SH-SY5Y (cell line): Measurements from ENCODE around the gene ZNF557.

Experiments
- GATA2 ChIP-seq: IDR thresholded peaks from 2 replicates; pipeline ENCODE4 v1.6.1; 2011; ENCODE audit warnings: mild to moderate bottlenecking, low read depth, low read length
- GATA3 ChIP-seq: IDR thresholded peaks from 2 replicates; pipeline ENCODE4 v1.6.1; 2011; ENCODE audit warnings: low read depth, mild to moderate bottlenecking, low read length, moderate library complexity

- no peak for TF ChIP-seq GATA2
- no peak for TF ChIP-seq GATA3
These were observed at the start of gene ZNF557 for GRCh38 chr19:7069042-7069903.
